ENCODE data around the gene UBE4B. TPM values are rescaled to one million over a fixed set of nuclear protein-coding genes. Genes with fewer than 3 reads are reported as not detected.

The UBE4B gene
- polyA plus RNA-seq, 4 donors = 8.6 to 47.3 (median 19.8) TPM

- FAIRE-seq = no peak
- no peaks in the 10 kb centered on the region for H3K27me3 ChIP-seq (ENCODE audit: control insufficient read depth in 3 of 3, insufficient read depth in 3 of 3, low read length in 3 of 3)
- peaks cover 3 to 48% (median 20%) of the 10 kb centered on the region in 3 donors for H3K36me3 ChIP-seq (ENCODE audit: control insufficient read depth in 3 of 3, insufficient read depth in 2 of 3, low read depth in 1 of 3, low read length in 3 of 3)
- no peaks in the 10 kb centered on the region for H3K9me3 ChIP-seq (ENCODE audit: control insufficient read depth in 2 of 2, insufficient read depth in 1 of 2, low read depth in 1 of 2, low read length in 1 of 2)
- WGBS, 3 donors = 92 to 98% (median 92%) methylated on average over 1 of the region's 1 CpG
- no peak overlapping the region for H3K27ac ChIP-seq (ENCODE audit: low read depth in 1 of 3, low read length in 2 of 3)
- H3K4me1 ChIP-seq (ENCODE audit: control insufficient read depth in 3 of 3, insufficient read depth in 2 of 3, low read depth in 1 of 3, low read length in 2 of 3) = no peaks in the 10 kb centered on the region
- DNase-seq = no peak
- H3K4me3 ChIP-seq (ENCODE audit: low read depth in 1 of 3, low read length in 3 of 3) = no peak overlapping the region
Measured at GRCh38 chr1:10117132-10117531, 84.4 kb downstream of the UBE4B start.

DNA sequence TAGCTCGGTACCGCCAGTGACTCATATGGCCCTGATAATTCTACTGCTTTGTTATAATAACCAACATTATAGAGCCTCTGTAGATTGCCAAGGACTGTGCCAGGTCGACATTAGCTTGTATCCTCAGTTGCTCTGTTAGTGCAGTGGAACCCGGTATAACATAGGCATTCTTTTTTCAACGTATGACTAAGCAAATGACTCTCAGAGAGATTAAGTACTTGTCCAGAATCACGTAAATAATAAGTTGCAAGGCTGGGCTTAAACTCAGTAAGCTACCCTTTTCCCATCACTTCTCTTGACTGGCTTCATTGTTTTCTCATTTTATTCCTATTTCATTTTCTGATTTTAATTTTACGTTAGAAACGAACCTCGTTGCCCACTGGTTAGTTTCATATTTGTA is 85.1 kb downstream of the UBE4B start:
- no peak overlapping the region for H3K4me3 ChIP-seq (ENCODE audit: low read depth in 1 of 3, low read length in 3 of 3)
- 87 to 91% (median 89%) methylated on average over 9 of the region's 9 CpGs for WGBS, 3 donors
- H3K9me3 ChIP-seq (ENCODE audit: control insufficient read depth in 2 of 2, insufficient read depth in 1 of 2, low read depth in 1 of 2, low read length in 1 of 2) = no peaks in the 10 kb centered on the region
- H3K4me1 ChIP-seq (ENCODE audit: control insufficient read depth in 3 of 3, insufficient read depth in 2 of 3, low read depth in 1 of 3, low read length in 2 of 3) = no peaks in the 10 kb centered on the region
- FAIRE-seq (no peak), DNase-seq (no peak)
- no peak overlapping the region for H3K27ac ChIP-seq (ENCODE audit: low read depth in 1 of 3, low read length in 2 of 3)
- peaks cover 3 to 44% (median 23%) of the 10 kb centered on the region in 3 donors for H3K36me3 ChIP-seq (ENCODE audit: control insufficient read depth in 3 of 3, insufficient read depth in 2 of 3, low read depth in 1 of 3, low read length in 3 of 3)
- H3K27me3 ChIP-seq (ENCODE audit: control insufficient read depth in 3 of 3, insufficient read depth in 3 of 3, low read length in 3 of 3) = no peaks in the 10 kb centered on the region

DNA sequence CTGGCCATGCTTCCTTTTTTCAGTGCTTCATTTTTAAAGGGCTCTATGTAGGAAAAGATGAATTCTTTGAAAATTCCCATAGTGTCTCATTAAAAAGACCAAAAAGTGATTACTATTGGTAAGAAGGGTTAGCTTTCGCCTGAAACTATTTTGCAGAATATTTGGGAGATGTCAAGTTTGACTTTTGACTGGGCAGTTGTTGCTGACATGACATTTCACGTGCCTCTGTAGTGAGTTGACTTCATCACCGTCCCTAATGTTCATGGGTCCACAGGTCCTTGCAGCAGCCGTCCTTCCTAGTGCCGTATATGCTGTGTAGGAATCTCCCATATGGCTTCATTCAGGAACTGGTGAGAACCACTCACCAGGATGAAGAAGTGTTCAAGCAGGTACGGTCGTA is 88.9 kb downstream of the UBE4B start:
- no peak overlapping the region for H3K4me3 ChIP-seq (ENCODE audit: low read depth in 1 of 3, low read length in 3 of 3)
- H3K36me3 ChIP-seq (ENCODE audit: control insufficient read depth in 3 of 3, insufficient read depth in 2 of 3, low read depth in 1 of 3, low read length in 3 of 3) = peaks cover 3 to 34% (median 23%) of the 10 kb centered on the region in 3 donors
- H3K27me3 ChIP-seq (ENCODE audit: control insufficient read depth in 3 of 3, insufficient read depth in 3 of 3, low read length in 3 of 3) = no peaks in the 10 kb centered on the region
- no peak overlapping the region for H3K27ac ChIP-seq (ENCODE audit: low read depth in 1 of 3, low read length in 2 of 3)
- DNase-seq = no peak
- no peaks in the 10 kb centered on the region for H3K9me3 ChIP-seq (ENCODE audit: control insufficient read depth in 2 of 2, insufficient read depth in 1 of 2, low read depth in 1 of 2, low read length in 1 of 2)
- no peak for FAIRE-seq
- 95 to 96% (median 95%) methylated on average over 7 of the region's 7 CpGs for WGBS, 3 donors
- no peaks in the 10 kb centered on the region for H3K4me1 ChIP-seq (ENCODE audit: control insufficient read depth in 3 of 3, insufficient read depth in 2 of 3, low read depth in 1 of 3, low read length in 2 of 3)

GRCh38 chr1:10122926-10123325 is 90.2 kb downstream of the UBE4B start:
- H3K27me3 ChIP-seq (ENCODE audit: control insufficient read depth in 3 of 3, insufficient read depth in 3 of 3, low read length in 3 of 3) = no peaks in the 10 kb centered on the region
- no peak for FAIRE-seq
- H3K36me3 ChIP-seq (ENCODE audit: control insufficient read depth in 3 of 3, insufficient read depth in 2 of 3, low read depth in 1 of 3, low read length in 3 of 3) = peaks cover 0 to 32% (median 22%) of the 10 kb centered on the region in 3 donors
- H3K27ac ChIP-seq (ENCODE audit: low read depth in 1 of 3, low read length in 2 of 3) = no peak overlapping the region
- no peaks in the 10 kb centered on the region for H3K9me3 ChIP-seq (ENCODE audit: control insufficient read depth in 2 of 2, insufficient read depth in 1 of 2, low read depth in 1 of 2, low read length in 1 of 2)
- H3K4me3 ChIP-seq (ENCODE audit: low read depth in 1 of 3, low read length in 3 of 3) = no peak overlapping the region
- no peak for DNase-seq
- no peaks in the 10 kb centered on the region for H3K4me1 ChIP-seq (ENCODE audit: control insufficient read depth in 3 of 3, insufficient read depth in 2 of 3, low read depth in 1 of 3, low read length in 2 of 3)
- WGBS, 3 donors = 86 to 97% (median 97%) methylated on average over 10 of the region's 10 CpGs

DNA sequence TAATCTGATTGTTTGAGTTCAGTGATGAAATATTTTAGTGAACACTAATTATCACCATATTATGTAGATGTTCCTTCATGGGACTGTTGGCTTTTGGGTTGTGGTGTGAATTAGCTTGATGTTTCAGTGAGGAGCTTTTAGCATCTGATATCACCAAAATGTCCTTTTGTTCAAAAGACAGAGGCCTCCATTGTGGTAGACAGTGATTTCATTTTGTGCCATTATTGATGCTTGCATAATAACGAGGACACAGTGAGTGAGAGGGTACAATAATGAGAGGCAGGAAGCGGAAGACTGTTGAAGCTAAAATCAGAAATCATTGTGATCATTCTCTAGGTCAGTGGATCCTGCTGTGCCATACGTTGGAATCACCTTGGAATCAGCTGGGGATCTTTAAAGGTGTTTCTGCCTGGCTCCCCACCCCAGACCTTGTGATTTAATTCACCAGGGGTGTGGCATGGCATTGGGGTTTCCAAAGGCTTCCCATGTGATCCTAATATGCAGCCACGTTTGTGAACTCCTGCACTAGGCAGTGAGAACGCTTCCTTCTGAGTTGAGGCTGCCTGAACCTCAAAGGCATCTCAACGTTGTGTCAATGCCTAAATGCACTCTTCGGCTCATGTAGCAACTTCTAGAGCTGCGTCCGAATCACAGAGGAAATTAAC is 95.5 kb downstream of the UBE4B start:
- Histone ChIP-seq H3K4me1 (ENCODE audit: control insufficient read depth in 3 of 3, insufficient read depth in 2 of 3, low read depth in 1 of 3, low read length in 2 of 3) (no peaks in the 10 kb centered on the region), H3K9me3 (ENCODE audit: control insufficient read depth in 2 of 2, insufficient read depth in 1 of 2, low read depth in 1 of 2, low read length in 1 of 2) (no peaks in the 10 kb centered on the region), H3K27ac (ENCODE audit: low read depth in 1 of 3, low read length in 2 of 3) (no peak overlapping the region), H3K27me3 (ENCODE audit: control insufficient read depth in 3 of 3, insufficient read depth in 3 of 3, low read length in 3 of 3) (no peaks in the 10 kb centered on the region), H3K4me3 (ENCODE audit: low read depth in 1 of 3, low read length in 3 of 3) (no peak overlapping the region), H3K36me3 (ENCODE audit: control insufficient read depth in 3 of 3, insufficient read depth in 2 of 3, low read depth in 1 of 3, low read length in 3 of 3) (peaks cover 15 to 39% (median 18%) of the 10 kb centered on the region in 3 donors)
- DNase-seq = no peak
- FAIRE-seq = no peak
- 85 to 87% (median 86%) methylated on average over 9 of the region's 9 CpGs for WGBS, 3 donors

DNA sequence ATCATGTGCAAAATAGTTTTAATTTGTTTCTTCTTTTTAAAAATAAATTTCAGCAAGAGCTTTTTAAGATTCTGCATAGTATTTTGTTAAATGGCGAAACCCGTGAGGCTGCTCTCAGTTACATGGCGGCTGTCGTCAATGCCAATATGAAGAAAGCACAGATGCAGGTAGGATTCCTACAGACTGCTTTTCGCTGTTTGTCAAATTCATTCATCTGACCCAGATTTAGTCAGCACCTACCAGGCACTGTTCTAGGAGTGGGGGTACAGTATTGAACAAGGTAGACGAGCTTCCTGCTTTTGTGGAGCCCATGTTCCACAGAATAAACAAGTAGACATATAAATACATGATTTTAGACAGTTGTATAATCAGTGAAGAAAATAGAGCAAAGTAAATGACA is 99.6 kb downstream of the UBE4B start:
- no peaks in the 10 kb centered on the region for H3K9me3 ChIP-seq (ENCODE audit: control insufficient read depth in 2 of 2, insufficient read depth in 1 of 2, low read depth in 1 of 2, low read length in 1 of 2)
- no peaks in the 10 kb centered on the region for H3K27me3 ChIP-seq (ENCODE audit: control insufficient read depth in 3 of 3, insufficient read depth in 3 of 3, low read length in 3 of 3)
- FAIRE-seq = no peak
- H3K36me3 ChIP-seq (ENCODE audit: control insufficient read depth in 3 of 3, insufficient read depth in 2 of 3, low read depth in 1 of 3, low read length in 3 of 3) = peaks cover 15 to 66% (median 20%) of the 10 kb centered on the region in 3 donors
- no peak overlapping the region for H3K4me3 ChIP-seq (ENCODE audit: low read depth in 1 of 3, low read length in 3 of 3)
- DNase-seq = no peak
- H3K27ac ChIP-seq (ENCODE audit: low read depth in 1 of 3, low read length in 2 of 3) = no peak overlapping the region
- 96 to 99% (median 98%) methylated on average over 6 of the region's 6 CpGs for WGBS, 3 donors
- no peaks in the 10 kb centered on the region for H3K4me1 ChIP-seq (ENCODE audit: control insufficient read depth in 3 of 3, insufficient read depth in 2 of 3, low read depth in 1 of 3, low read length in 2 of 3)

GRCh38 chr1:10132852-10133251 is 100.1 kb downstream of the UBE4B start:
- 88 to 95% (median 94%) methylated on average over 10 of the region's 10 CpGs for WGBS, 3 donors
- H3K36me3 ChIP-seq (ENCODE audit: control insufficient read depth in 3 of 3, insufficient read depth in 2 of 3, low read depth in 1 of 3, low read length in 3 of 3) = peaks cover 16 to 67% (median 24%) of the 10 kb centered on the region in 3 donors

GRCh38 chr1:10140981-10141380 is 108.2 kb downstream of the UBE4B start:
- H3K27me3 ChIP-seq (ENCODE audit: control insufficient read depth in 3 of 3, insufficient read depth in 3 of 3, low read length in 3 of 3) = no peaks in the 10 kb centered on the region
- peaks cover 7 to 45% (median 10%) of the 10 kb centered on the region in 3 donors for H3K36me3 ChIP-seq (ENCODE audit: control insufficient read depth in 3 of 3, insufficient read depth in 2 of 3, low read depth in 1 of 3, low read length in 3 of 3)
- no peak for DNase-seq
- no peak overlapping the region for H3K27ac ChIP-seq (ENCODE audit: low read depth in 1 of 3, low read length in 2 of 3)
- WGBS, 3 donors = 94 to 95% (median 94%) methylated on average over 3 of the region's 3 CpGs
- FAIRE-seq = no peak
- H3K4me1 ChIP-seq (ENCODE audit: control insufficient read depth in 3 of 3, insufficient read depth in 2 of 3, low read depth in 1 of 3, low read length in 2 of 3) = no peaks in the 10 kb centered on the region
- H3K9me3 ChIP-seq (ENCODE audit: control insufficient read depth in 2 of 2, insufficient read depth in 1 of 2, low read depth in 1 of 2, low read length in 1 of 2) = peaks cover 0 to 3% of the 10 kb centered on the region in 2 donors
- no peak overlapping the region for H3K4me3 ChIP-seq (ENCODE audit: low read depth in 1 of 3, low read length in 3 of 3)

More at GRCh38 chr1:10132852-10133251, 100.1 kb downstream of the UBE4B start:
- H3K9me3 ChIP-seq (ENCODE audit: control insufficient read depth in 2 of 2, insufficient read depth in 1 of 2, low read depth in 1 of 2, low read length in 1 of 2) = no peaks in the 10 kb centered on the region
- no peak overlapping the region for H3K4me3 ChIP-seq (ENCODE audit: low read depth in 1 of 3, low read length in 3 of 3)
- H3K27me3 ChIP-seq (ENCODE audit: control insufficient read depth in 3 of 3, insufficient read depth in 3 of 3, low read length in 3 of 3) = no peaks in the 10 kb centered on the region
- DNase-seq = no peak
- no peak overlapping the region for H3K27ac ChIP-seq (ENCODE audit: low read depth in 1 of 3, low read length in 2 of 3)
- no peaks in the 10 kb centered on the region for H3K4me1 ChIP-seq (ENCODE audit: control insufficient read depth in 3 of 3, insufficient read depth in 2 of 3, low read depth in 1 of 3, low read length in 2 of 3)
- no peak for FAIRE-seq

Data from small intestine (tissue), 7 donors.